Measurements from ENCODE around the gene SLC25A14. TPM values are rescaled to one million over a fixed set of nuclear protein-coding genes. Genes with fewer than 3 reads are reported as not detected.
"Not testable (repeated sequence)": the region's sequence is repeated elsewhere in the genome, so short reads cannot be mapped to it uniquely, and the experiment has no call there.

The SLC25A14 gene
- total and polyA plus RNA-seq, 8 donors, result 1.2 to 19.3 (median 9.3) TPM

- H3K27ac ChIP-seq, result no peak overlapping the region
- H3K36me3 ChIP-seq, result peaks cover 0 to 21% (median 17%) of the 10 kb centered on the region in 4 donors
- intact Hi-C loops (cut with DNase I; ENCODE audit: low total_unique reads), result no loop called here
- H3K4me3 ChIP-seq, result no peak overlapping the region
- TF ChIP-seq EP300 (IDR thresholded peaks at IDR 0.05) (no peak), POLR2A (IDR thresholded peaks at IDR 0.05) (no peak), POLR2AphosphoS5 (IDR thresholded peaks at IDR 0.05) (no peak)
- TF ChIP-seq, protein P1, sequence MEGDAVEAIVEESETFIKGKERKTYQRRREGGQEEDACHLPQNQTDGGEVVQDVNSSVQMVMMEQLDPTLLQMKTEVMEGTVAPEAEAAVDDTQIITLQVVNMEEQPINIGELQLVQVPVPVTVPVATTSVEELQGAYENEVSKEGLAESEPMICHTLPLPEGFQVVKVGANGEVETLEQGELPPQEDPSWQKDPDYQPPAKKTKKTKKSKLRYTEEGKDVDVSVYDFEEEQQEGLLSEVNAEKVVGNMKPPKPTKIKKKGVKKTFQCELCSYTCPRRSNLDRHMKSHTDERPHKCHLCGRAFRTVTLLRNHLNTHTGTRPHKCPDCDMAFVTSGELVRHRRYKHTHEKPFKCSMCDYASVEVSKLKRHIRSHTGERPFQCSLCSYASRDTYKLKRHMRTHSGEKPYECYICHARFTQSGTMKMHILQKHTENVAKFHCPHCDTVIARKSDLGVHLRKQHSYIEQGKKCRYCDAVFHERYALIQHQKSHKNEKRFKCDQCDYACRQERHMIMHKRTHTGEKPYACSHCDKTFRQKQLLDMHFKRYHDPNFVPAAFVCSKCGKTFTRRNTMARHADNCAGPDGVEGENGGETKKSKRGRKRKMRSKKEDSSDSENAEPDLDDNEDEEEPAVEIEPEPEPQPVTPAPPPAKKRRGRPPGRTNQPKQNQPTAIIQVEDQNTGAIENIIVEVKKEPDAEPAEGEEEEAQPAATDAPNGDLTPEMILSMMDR (IDR thresholded peaks at IDR 0.05), result no peak
- DNase-seq, result no peak
- H3K4me1 ChIP-seq, result no peaks in the 10 kb centered on the region
- no peaks in the 10 kb centered on the region for H3K9me3 ChIP-seq
- no peaks in the 10 kb centered on the region for H3K27me3 ChIP-seq
- 83 to 95% (median 87%) methylated on average over 3 of the region's 3 CpGs for WGBS, 5 donors
Observed at GRCh38 chrX:130351567-130351966, 11.8 kb downstream of the SLC25A14 start.

DNA sequence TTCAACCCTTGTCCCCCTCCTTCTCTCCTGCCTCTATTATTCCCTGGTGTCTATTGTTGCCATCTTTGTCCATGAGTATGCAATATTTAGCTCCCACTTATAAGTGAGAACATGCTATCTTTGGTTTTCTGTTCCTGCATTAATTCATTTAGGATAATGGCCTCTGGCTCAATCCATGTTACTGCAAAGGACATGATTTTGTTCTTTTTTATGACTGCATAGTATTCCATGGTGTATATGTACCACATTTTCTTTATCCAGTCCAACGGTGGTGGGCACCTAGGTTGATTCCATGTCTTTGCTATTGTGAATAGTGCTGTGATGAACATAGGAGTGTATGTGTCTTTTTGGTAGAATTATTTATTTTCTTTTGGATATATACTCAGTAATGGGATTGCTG is 12.3 kb downstream of the SLC25A14 start:
- H3K9me3 ChIP-seq; H3K27ac ChIP-seq; H3K4me1 ChIP-seq; H3K27me3 ChIP-seq; intact Hi-C loops (cut with DNase I; ENCODE audit: low total_unique reads); DNase-seq; H3K4me3 ChIP-seq: not testable (repeated sequence)
- WGBS, 5 donors, result 78 to 97% (median 87%) methylated on average over 1 of the region's 1 CpG
- peaks cover 0 to 24% (median 17%) of the 10 kb centered on the region in 4 donors for H3K36me3 ChIP-seq

GRCh38 chrX:130376077-130376476 is 36.4 kb downstream of the SLC25A14 start:
- no peak overlapping the region for H3K27ac ChIP-seq
- no peaks in the 10 kb centered on the region for H3K9me3 ChIP-seq
- no peaks in the 10 kb centered on the region for H3K27me3 ChIP-seq
- TF ChIP-seq POLR2A (IDR thresholded peaks at IDR 0.05) (no peak), EP300 (IDR thresholded peaks at IDR 0.05) (no peak)
- TF ChIP-seq, protein P1 (IDR thresholded peaks at IDR 0.05), result no peak
- peaks cover 0 to 23% (median 13%) of the 10 kb centered on the region in 4 donors for H3K36me3 ChIP-seq
- H3K4me3 ChIP-seq, result no peak overlapping the region
- no peaks in the 10 kb centered on the region for H3K4me1 ChIP-seq
- DNase-seq, result no peak
- intact Hi-C loops (cut with DNase I; ENCODE audit: low total_unique reads), result no loop called here

DNA sequence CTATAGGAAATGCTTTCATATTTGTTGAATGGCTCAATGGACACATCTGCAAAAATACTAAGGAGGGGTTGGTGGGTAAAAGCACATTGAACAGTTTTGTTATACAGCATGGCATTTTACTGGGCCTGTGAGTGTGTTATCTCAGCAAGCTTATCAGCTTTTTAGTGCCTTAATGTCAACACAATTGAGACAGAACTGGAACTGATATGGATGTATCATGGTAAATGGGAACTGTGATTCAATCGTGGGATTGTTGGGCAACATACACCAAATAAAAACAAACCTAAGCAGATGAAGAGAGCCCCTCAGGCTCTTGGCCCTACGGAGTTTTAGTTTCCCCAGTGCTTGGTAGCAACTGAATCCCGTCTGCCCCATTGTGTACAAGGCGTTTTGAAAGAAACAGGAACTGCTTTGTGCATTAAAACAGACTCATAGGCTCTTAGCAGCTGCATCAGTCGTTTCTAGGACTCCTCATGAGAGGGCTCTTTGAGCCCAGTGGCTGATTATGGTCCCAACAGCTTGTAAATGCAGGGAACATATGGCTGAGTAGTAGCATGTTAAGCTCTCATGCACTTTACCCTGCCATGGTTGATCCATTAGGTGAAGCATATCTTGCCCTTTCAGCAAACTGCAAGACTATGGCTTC is 38.4 kb downstream of the SLC25A14 start:
- intact Hi-C loops (cut with DNase I; ENCODE audit: low total_unique reads), result no loop called here
- WGBS, 5 donors, result 15 to 30% (median 17%) methylated on average over 4 to 5 of the region's 5 CpGs
- peak in 1 of 2 donors; percentile 41 for DNase-seq
- Histone ChIP-seq H3K27me3 (no peaks in the 10 kb centered on the region), H3K4me1 (no peaks in the 10 kb centered on the region), H3K9me3 (no peaks in the 10 kb centered on the region), H3K27ac (no peak overlapping the region), H3K4me3 (no peak overlapping the region), H3K36me3 (peaks cover 0 to 6% (median 2%) of the 10 kb centered on the region in 4 donors)
- TF ChIP-seq EP300 (IDR thresholded peaks at IDR 0.05) (no peak), POLR2AphosphoS5 (IDR thresholded peaks at IDR 0.05) (no peak), POLR2A (IDR thresholded peaks at IDR 0.05) (no peak)
- TF ChIP-seq, protein P1 (IDR thresholded peaks at IDR 0.05), result no peak

GRCh38 chrX:130385520-130385919 is 45.8 kb downstream of the SLC25A14 start, which contains the start of gene GPR119:
TSS of gene GPR119 (minus strand) at chrX:130385674. CDS start at chrX:130385447, 227 bp downstream.
- Histone ChIP-seq H3K27ac (no peak within 1 kb of the TSS), H3K4me3 (no peak within 1 kb of the TSS), H3K4me1 (no peaks in the 10 kb centered on the region), H3K27me3 (no peaks in the 10 kb centered on the region), H3K36me3 (no peaks in the 10 kb centered on the region), H3K9me3 (peaks cover 0 to 4% (median 0%) of the 10 kb centered on the region in 4 donors)
- WGBS, 5 donors, result 61 to 83% (median 68%) methylated on average over 1 to 4 of the region's 4 CpGs
- TF ChIP-seq POLR2AphosphoS5 (IDR thresholded peaks at IDR 0.05) (no peak), POLR2A (IDR thresholded peaks at IDR 0.05) (no peak), EP300 (IDR thresholded peaks at IDR 0.05) (no peak)
- TF ChIP-seq, protein P1 (IDR thresholded peaks at IDR 0.05), result no peak
- DNase-seq, result no peak
- intact Hi-C loops (cut with DNase I; ENCODE audit: low total_unique reads), result no loop called here

Data from stomach (tissue), 9 donors.